RWPE1 (cell line): ENCODE data around the gene SAT2.

Source experiments
- CTCF ChIA-PET: fragments of 350-600 bp; sonication (Branson Sonifier 250); formaldehyde crosslinking; extraction: SDS; loops from one replicate; lab custom pipeline; 2021; lab: Yijun Ruan, JAX
- POLR2A ChIA-PET: fragments of 400-600 bp; formaldehyde crosslinking; extraction: SDS; loops from one replicate; lab custom pipeline; 2020; ENCODE audit warnings: antibody characterized with exemption; ENCODE audit not compliant: low non-redundant PET; lab: Yijun Ruan, JAX
- DNase-seq: peaks from one replicate; pipeline ENCODE4 v3.0.0; 2012; ENCODE audit warnings: low spot score
- H3K27ac ChIP-seq: fragments of 450-650 bp; 2 replicates; pipeline ENCODE4 v1.5.1; 2017
- TF ChIP-seq, protein P1 (sequence below): fragments of 450-650 bp; conservative IDR thresholded peaks from 2 replicates; pipeline ENCODE4 v1.5.1; 2017; ENCODE audit warnings: low read depth, mild to moderate bottlenecking

Gene SAT2

DNA sequence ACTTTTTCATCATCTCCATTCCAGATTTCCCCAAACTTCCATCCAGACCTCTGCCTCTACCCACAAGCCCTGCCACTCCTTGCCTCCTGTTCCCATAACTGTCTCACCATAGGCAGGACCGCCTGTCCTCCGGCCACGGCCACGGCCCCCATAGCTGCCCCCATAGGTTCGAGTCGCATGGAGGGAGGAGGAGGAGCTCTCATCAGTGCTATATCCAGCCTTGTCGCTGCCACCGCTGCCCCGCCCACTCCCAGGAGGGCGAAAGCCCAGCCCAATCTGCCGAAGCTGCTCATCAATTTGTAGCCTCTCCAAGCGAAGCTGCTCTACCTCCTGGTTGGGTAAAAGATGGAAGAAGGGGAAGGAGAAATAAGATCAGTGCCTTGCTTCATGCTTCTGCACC, 34.3 kb downstream of the SAT2 start:
- no peak for DNase-seq
- TF ChIP-seq, protein P1, sequence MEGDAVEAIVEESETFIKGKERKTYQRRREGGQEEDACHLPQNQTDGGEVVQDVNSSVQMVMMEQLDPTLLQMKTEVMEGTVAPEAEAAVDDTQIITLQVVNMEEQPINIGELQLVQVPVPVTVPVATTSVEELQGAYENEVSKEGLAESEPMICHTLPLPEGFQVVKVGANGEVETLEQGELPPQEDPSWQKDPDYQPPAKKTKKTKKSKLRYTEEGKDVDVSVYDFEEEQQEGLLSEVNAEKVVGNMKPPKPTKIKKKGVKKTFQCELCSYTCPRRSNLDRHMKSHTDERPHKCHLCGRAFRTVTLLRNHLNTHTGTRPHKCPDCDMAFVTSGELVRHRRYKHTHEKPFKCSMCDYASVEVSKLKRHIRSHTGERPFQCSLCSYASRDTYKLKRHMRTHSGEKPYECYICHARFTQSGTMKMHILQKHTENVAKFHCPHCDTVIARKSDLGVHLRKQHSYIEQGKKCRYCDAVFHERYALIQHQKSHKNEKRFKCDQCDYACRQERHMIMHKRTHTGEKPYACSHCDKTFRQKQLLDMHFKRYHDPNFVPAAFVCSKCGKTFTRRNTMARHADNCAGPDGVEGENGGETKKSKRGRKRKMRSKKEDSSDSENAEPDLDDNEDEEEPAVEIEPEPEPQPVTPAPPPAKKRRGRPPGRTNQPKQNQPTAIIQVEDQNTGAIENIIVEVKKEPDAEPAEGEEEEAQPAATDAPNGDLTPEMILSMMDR: no peak
- peak overlapping the region; percentile 100 for H3K27ac ChIP-seq
- ChIA-PET CTCF (no interaction called here), POLR2A (no interaction called here)

DNA sequence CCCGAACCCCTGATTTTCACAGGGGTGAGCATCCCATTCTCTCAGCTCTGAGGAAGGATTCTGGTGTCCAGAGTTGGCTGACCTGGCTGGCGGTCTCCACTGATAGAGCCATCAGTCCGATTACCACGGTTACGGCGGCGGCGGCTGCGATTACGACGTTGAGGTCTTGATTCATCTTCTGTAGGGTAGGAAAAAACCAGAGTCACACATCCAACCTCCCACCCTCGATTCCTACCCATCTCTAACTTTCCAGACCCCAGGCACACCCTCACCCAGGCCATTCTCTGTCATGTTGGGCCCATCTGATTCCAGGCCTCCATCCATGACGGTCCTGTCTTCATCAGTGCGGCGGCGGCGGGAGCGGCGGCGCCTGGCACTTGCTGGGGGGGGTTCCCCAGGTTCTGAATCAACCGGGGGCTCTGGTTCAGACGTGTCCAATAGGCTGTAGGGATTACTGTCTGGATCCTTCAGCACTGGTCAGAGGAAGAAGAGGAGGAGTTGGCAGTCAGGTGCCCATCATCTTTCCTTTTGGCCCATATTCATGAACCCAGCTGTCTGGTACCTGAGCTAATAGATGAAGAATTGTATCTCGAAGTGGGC, 35.1 kb downstream of the SAT2 start:
- peak overlapping the region; percentile 100 for H3K27ac ChIP-seq
- TF ChIP-seq, protein P1: no peak
- ChIA-PET POLR2A (no interaction called here), CTCF (no interaction called here)
- no peak for DNase-seq

DNA sequence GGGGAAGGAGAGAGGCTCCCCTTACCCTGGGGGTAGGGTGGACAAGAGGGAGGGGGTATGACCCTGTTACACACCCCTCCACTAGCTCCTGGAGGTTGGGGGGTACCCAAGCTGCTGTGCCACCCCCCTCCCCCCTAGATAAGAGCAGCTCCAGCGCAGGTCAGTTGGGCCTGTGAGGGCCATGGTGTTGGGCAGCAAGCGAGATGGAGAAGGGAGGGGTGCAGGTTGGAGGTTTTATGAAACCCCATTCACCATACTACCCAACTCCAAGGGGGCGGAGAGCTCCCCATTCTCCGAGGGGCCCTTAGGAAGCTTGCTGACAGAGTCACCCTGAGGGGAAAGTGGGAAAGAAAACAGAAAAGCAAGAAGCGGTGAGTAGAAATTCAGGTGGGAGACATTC, 36.0 kb downstream of the SAT2 start:
- ChIA-PET CTCF (no interaction called here), POLR2A (interaction anchor here (1.5 kb wide), 1 partner anchor 20 kb away, joined by 3 read pairs; no protein-coding TSS in a partner anchor)
- TF ChIP-seq, protein P1: no peak
- no peak for DNase-seq
- H3K27ac ChIP-seq: peak overlapping the region; percentile 100

DNA sequence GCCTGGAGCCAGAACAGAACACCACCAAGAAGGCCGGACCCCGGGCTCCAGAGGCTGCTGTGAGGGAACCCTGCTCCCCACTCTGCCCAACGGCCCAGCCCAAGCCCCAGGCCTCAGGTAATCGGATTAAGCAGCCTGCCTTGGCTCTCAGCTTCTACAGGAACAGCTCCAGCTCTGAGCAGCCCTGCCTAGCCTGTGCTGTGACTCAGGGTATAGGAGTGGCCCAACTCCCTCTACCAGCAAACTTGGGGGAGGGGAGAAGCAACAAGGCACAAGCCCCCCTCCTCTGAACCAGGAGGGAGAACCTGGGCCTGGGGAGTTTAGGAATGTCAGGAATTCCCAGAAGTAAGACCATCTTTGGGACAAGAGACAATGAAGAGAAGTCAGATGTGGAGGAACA, 36.9 kb downstream of the SAT2 start:
- ChIA-PET POLR2A (interaction anchor here (1.5 to 3.1 kb wide), 2 partner anchors 16 to 19 kb away, joined by 3 to 28 read pairs; no protein-coding TSS in a partner anchor), CTCF (interaction anchor here (0.6 kb wide), 1 partner anchor 66 kb away, joined by 3 read pairs; no protein-coding TSS in a partner anchor)
- TF ChIP-seq, protein P1: no peak
- DNase-seq: peak; percentile 75
- H3K27ac ChIP-seq: peak overlapping the region; percentile 100

DNA sequence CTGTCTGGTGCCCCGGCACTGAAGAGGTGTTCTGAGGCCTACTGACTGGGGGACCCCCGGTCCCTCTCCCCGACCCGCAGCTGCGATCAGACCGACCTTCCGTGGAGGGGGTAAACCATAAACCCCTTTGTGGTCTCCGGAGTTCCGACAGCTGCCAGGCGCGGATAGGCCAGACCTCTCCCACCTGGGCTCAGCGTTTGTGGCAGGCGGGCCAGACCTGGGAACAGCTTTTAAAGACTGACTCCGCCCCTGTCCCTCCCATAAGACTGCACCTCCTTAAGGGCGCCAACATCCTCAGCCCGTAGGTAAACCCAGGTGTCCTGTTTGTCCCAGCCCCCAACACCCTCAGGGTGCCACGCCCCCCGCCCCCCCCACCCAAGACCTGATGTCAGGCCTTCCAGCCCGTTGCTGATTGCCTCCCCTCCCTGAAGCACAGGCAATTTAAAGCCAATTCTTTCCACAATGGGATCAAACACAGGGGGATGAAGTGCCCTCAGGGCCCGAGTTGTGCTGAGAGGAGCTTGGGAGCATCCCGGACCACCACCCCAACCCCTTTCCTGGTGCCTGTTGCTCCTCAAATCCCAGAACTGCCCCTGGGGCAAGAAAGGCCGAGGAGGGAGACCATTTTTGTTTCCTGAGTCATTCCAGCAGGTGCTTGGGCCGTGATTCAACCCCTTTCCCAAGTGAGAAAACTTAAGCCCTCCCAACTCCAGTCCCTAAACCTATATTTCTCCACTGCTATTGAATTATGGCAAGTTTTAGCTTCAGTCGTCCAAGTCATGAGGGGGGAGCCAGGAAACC, 37.5 kb downstream of the SAT2 start, which contains the start of gene SOX15:
SOX15 (minus strand) TSS at position 204 of the 801 bp plus-strand sequence. CDS start 418 bp downstream, outside the sequence.
- H3K27ac ChIP-seq: peak within 1 kb of the TSS; percentile 100
- ChIA-PET POLR2A (interaction anchor here (1.0 to 3.1 kb wide), 6 partner anchors 10 to 239 kb away, joined by 3 to 28 read pairs (median 5); partner anchors contain the start of genes CD68 and WRAP53), CTCF (interaction anchor here (0.6 to 2.0 kb wide), 9 partner anchors 10 to 351 kb away, joined by 3 to 21 read pairs (median 5); partner anchors contain the start of genes CD68 and PHF23)
- DNase-seq: peak; percentile 88
- TF ChIP-seq, protein P1: no peak

DNA sequence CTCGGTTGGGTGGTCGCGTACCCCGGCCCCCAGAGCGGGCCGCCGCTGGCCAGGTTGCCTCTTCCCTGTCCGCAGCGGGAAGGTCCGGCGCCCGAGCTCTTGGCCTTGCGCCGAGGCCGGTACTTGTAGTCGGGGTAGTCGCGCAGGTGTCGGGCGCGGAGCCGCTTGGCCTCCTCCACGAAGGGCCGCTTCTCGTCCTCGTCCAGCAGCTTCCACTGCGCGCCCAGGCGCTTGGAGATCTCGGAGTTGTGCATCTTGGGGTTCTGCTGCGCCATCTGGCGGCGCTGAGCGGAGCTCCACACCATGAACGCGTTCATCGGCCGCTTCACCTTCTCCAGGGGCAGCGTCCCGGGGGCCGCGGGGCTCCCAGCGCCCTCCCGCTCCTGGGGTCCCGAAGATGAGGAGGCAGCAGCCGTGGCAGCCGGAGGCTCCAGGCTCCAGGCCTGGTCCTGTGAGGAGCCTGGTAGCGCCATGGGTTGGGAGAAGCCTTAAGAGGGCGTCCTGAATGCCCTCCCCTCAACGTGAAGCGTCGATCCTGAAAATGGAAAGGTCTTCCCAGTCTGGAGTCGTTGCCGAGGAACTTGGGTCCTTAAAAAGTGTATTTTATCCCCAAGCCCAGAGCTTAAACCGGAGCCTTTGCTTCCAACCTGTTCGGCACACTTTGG, 38.3 kb downstream of the SAT2 start:
- CTCF ChIA-PET: interaction anchor here (0.5 to 2.0 kb wide), 12 partner anchors 10 to 351 kb away, joined by 3 to 21 read pairs (median 4); partner anchors contain the start of genes CD68 and PHF23
- TF ChIP-seq, protein P1: peak; percentile 90
- peak; percentile 71 for DNase-seq
- POLR2A ChIA-PET: interaction anchor here (0.5 to 3.1 kb wide), 9 partner anchors 10 to 238 kb away, joined by 3 to 28 read pairs (median 5); partner anchors contain the start of genes CD68, TP53 and WRAP53
- peak overlapping the region; percentile 100 for H3K27ac ChIP-seq
